HG03565 (cell line): ENCODE data around the gene SLC2A4.
A peak's percentile ranks its signal among the peaks of the same experiment; 100 is the strongest.

Experiments
- ATAC-seq: cut with Tn5 transposase; IDR thresholded peaks from one replicate; pipeline ENCODE4 v1.9.1; 2021; ENCODE audit warnings: mild to moderate bottlenecking, moderate library complexity; ENCODE audit not compliant: unreplicated experiment

SLC2A4 gene

DNA sequence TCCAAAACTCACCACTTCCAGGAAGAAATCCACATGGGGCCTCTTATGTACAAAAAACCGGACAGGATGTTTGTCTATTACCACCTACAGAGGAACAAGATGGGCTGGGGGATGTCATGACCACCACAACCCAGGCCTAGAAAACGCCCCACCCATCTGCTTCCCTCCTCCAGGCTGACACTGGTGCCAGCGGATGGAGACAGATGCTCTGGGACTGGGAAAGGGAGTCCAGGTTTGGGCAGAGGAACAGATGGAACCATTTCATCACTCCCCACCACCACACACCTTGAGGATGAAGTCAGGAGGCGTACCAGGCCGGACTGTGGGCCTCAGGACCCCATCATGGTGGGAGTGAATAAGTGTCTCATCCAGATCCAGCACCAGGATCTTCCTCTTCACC lies 34.7 kb upstream of the SLC2A4 start:
- ATAC-seq = no peak

DNA sequence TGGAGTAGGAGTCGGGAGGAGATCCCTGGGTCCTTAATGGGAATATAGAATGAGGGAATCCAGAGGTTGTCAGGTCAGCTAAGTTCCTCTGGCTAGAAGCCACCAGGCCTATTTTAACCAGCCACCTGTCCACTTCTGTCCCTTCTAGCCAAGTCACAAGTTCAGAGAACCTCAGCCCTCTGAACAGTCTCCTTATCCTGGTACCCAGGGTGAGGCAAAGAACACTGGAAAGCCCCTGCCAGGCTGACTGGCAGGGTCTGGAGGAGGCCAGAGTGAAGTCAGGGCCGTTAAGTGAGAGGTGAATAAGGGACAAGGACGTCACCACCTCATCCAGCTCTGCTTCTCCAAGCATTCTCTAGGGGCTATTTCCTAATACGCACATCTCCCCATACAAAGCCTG lies 32.7 kb upstream of the SLC2A4 start:
- no peak for ATAC-seq

DNA sequence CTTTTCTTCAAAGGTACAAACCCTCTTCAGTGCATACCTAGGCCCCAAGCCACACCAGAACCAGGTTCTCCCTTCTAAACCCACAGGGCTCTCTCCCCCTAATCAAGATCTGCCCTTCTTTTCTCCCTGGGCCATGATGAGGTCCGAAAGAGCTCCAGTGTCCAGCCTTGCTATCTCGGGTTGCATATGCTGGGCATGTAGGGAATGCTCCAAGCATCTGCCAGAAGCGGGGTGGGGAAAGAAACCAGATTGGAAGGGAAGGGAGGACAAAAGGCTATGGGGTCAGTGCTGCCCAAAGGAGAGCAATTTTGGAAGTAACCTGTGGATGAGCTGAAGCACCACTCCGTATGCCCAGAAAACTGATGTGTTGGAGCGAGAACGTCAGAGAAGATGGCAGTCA lies 32.3 kb upstream of the SLC2A4 start:
- no peak for ATAC-seq

DNA sequence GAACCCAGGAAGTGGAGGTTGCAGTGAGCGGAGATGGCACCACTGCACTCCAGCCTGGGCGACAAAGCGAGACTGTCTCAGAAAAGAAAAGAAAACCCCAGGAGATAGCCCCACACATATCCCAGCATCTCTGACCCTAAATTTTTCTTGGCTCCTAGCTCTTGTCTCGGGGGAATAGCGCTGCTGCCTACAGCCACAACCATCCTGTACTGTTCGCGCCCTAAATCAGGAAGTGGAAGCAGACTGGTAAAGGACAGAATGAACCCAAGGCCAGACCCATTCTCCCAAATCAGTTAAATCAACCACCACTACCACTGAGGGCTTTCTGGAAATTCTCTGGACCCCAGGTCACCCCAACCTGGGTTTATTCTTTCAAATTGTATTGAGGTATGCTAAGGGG lies 31.7 kb upstream of the SLC2A4 start:
- ATAC-seq = no peak

DNA sequence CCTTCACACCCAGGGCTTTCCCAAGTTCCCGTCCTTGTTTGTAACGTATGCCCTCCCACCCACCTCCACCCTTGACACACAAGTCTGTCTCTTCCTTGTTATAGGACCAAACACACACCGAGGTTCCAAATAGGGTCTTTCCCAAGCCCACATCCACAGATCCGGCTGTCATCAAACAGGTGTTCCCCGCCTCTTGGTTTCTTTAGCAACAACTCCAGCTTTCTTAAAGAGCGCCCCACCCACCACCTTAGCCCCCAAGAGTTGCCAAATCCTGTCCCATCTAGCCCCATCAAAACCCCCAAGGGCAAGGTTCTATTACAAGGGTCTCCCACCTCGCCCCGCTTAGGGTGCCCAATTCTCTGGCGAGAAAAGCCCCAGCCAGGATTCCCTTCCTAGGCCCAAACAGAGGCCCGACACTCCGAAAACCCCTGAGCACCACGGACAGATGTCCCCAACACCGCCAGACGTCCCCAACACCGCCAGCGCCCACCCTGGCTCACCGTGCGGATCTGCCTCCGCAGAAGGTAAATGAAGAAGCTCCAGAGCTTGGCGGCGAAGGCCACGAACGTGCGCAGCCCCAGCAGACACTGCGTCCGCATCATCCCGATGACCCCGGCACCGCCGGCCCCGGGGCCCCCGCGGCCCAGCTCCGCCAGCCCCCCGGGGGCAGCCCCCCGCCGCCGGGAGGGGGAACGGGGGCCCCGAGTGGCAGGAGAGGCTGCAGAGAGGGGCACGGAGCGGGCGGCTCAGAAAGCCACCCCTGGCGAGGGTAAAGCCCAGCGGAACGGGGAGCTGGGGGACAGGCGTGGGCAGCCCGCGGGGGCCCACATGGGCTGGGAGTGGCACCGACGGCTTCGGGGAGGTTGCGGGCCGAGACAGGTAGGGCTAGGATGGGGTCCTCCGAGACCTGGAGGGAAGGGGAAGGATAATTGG lies 30.6 kb upstream of the SLC2A4 start:
- ATAC-seq = peak; percentile 1

DNA sequence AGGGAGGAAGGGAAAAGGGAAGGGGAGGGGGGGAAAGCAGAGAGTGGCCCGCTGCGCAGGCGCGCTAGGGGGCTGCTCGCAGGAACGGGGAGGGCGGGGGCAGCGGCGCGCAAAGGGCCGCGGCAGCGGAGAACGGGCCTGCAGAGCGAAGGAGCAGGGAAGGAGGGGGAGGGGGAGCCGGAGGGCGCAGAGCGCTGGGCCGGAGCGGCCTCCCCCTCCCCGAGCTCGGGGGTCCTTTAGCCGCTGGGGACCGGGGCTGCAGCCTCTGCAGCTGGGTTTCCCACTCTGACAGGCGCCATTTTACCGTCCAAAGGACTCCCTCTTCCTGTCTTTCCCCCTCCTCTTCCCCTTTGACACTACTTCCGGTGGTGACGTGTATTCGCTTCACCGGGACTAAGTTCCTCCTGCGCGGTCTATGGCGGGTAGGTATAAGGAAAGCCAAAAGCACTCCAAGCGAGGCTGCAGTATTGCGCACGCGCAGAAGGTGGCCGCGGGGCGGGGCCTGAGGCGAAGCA lies 29.8 kb upstream of the SLC2A4 start, which contains the start of gene CTDNEP1:
TSS of gene CTDNEP1 (minus strand) at position 74 of the 515 bp plus-strand sequence. CDS start 438 bp downstream, outside the sequence.
- ATAC-seq = peak; percentile 74

DNA sequence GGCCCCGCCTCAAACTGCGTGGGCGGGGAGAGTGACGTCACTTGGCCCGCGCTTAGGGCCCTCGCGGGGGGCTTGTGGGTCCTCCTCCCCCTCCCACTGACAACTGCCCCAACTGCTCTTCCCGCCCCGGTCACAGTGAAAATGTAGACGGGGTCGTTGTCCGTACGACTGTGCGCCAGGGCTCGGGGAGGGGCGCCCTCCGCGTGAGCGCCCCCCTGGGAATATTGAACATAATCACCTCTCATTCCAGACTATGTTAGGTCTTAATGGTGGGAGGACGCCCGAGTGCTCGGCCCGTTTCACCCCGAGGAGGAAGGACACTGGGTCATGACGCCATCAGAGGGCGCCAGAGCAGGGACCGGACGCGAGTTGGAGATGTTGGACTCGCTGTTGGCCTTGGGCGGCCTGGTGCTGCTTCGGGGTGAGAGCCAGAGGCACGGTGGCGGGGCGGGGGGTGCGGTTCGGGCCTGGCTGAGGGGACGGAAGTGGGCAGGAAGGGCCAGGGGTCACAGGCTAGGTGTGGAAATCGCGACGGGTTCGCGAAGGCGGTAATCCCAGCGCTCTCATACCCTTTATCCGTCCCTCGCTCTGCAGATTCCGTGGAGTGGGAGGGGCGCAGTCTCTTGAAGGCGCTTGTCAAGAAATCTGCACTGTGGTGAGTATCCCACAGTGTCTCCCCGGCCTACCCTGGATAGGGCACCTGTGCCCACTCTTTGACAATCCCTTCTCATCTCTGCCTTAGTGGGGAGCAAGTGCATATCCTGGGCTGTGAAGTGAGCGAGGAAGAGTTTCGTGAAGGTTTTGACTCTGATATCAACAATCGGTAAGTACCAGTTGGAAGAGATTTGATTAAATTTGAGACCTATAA lies 29.1 kb upstream of the SLC2A4 start, which contains the start of gene ELP5:
TSS of gene ELP5 (plus strand) at position 40 of the 868 bp plus-strand sequence. CDS start at position 376, 336 bp downstream.
- peak; percentile 35 for ATAC-seq

DNA sequence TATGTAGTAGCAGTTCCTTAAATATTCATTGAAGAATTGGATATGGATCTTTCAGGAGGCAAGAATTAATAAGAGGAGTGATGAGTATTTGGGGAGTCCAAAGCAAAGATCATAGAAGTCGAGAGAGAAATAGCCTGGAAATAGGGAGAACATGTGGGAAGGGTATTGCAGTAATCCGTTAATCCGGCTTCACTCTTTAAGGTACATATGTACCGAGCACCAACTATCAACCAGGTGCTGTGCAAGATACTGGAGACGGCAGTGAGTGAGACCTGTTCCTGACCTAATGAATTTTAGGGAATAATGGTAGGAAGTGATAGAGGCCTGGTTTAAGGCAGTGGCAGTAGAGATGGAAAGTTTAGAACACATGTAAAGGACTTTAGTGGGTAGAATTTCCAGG lies 28.4 kb upstream of the SLC2A4 start:
- no peak for ATAC-seq

DNA sequence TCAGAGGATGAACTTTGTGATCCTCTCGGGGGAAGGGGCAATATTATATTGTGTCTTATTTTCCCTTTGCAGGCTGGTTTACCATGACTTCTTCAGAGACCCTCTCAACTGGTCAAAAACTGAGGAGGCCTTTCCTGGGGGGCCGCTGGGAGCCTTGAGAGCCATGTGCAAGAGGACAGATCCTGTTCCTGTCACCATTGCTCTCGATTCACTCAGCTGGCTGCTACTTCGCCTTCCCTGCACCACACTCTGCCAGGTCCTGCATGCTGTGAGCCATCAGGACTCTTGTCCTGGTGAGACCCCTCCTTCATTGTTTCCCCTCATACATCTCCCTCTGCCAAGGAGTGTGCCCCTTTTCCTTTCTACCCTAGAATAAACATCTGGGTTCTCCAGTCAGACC lies 27.0 kb upstream of the SLC2A4 start:
- no peak for ATAC-seq

DNA sequence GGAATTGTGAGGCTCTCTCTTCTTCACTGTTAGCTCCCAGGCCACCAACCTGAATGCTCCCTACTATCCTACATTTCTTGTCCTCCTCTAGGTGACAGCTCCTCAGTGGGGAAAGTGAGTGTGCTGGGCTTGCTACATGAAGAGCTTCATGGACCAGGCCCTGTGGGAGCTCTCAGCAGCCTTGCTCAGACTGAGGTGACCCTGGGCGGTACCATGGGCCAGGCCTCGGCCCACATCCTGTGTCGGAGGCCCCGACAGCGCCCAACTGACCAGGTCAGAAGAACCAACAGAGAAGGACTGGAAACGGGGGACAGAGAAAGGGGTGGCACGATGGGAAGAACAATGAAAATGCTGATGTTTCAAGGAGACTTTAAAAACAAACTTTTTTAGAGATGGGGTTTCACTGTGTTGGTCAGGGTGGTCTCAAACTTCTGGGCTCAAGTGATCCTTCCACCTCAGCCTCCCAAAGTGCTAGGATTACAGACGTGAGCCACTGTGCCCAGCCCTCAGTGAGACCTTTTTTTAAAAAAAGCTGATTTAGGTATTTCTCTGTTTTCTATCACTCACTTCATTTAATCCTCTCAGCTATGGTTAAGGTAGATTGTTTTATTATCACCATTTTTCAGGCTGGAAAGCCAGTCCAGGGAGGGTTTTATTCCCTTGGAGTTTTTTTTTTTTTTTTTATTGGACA lies 24.6 kb upstream of the SLC2A4 start:
- ATAC-seq = no peak

DNA sequence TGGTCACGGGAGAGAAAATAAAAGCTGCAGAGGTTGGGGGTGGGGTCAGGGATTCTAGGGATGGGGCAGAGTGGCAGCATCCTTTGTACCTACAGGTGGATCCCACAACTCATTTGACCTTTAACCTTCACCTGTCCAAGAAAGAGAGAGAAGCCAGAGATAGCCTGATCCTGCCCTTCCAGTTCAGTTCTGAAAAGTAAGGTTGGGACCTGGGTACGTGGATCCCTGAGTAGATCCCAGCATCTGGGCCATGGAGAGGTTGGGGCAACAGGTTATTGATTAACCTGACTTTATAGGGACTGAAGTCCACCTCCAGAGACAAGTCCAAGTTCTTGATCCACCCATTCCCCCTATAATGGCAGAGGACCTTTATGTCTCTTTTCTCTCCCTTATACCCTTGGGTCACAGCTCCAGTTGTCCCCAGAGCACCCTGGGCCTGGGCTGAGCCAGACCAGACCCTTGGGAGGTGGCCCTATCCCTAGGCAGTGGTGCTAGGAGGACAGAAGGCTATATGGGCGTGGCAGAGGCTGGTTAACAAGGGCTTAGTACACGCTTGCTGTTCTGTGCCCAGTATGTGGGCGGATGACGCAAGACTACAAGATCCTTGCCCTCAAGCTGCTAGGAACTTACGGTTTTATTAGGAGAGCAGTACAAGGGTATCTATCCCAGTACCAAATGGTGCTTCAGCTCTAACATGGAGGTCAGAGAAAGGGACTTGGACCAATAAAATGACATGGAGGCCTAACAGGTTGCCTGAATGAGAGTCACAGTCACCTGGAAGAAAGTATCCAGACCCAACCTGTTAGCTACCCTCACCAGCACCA lies 22.6 kb upstream of the SLC2A4 start:
- no peak for ATAC-seq

DNA sequence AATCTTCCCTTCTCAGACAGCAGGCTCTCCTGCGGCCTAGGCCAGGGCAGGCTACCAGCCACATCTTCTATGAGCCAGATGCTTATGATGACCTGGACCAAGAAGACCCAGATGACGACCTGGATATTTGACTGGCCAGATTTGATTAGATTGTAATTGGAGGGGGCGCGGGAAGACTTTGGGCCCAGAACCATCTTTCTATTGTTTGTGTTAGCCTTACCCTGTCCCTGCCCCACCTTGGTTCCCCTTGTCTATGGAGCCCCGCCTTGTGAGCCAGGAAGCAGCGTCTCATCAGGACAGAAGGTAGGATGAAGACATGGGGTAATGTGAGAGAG lies 22.0 kb upstream of the SLC2A4 start:
- no peak for ATAC-seq

DNA sequence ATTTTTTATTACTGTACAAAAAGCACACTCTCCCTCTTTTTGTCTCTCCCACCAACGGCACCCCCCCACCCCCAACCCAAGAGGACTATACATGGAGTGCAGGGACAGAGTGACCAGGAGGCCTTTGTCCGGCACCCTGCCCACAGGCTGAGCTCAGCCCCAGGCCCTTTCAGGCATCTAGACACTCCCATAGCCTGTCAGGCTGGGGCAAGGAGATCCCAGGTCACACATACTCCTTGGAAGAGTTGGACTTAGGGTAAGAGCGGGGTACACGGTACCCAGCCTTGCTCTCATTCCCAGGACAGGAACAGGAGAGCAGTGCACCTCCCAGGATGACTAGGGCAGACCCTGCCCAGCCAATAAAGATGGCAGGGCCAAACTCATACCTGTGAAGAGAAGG lies 21.4 kb upstream of the SLC2A4 start:
- no peak for ATAC-seq

DNA sequence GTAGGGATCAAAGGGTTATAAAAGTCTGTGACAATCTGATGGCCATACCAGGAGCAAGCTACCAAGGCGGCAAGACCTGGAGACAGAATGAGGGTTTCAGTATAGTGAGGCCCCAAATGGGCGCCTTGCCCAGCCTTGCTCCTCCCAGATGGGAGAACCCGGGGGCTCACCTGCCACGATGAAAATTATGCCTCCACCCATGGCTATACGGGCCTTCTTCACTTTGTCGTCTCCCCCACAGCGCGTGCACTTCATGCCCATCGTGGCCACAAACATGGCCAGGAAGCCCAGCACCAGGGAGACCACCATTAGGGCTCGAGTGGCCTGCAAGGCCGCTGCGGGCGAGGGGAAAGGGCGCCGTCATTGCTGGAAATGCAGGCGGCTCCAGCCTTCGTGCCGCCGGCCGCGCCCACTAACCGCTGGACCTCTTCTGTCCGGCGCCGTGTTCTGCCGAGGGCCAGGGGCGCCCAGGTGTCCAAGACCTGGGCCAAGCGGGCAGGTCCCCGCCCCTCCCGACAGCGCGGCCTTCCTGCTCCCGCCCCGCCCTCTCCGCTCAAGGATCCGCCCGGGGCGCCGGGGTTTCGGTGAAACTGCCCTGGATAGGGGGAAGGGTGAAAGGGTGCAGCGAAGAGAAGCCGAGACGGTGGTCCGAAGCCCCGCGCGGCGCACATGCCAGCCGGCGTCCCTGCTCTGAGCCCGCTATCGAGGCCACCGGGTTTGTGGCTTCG lies 20.7 kb upstream of the SLC2A4 start:
- ATAC-seq = no peak

DNA sequence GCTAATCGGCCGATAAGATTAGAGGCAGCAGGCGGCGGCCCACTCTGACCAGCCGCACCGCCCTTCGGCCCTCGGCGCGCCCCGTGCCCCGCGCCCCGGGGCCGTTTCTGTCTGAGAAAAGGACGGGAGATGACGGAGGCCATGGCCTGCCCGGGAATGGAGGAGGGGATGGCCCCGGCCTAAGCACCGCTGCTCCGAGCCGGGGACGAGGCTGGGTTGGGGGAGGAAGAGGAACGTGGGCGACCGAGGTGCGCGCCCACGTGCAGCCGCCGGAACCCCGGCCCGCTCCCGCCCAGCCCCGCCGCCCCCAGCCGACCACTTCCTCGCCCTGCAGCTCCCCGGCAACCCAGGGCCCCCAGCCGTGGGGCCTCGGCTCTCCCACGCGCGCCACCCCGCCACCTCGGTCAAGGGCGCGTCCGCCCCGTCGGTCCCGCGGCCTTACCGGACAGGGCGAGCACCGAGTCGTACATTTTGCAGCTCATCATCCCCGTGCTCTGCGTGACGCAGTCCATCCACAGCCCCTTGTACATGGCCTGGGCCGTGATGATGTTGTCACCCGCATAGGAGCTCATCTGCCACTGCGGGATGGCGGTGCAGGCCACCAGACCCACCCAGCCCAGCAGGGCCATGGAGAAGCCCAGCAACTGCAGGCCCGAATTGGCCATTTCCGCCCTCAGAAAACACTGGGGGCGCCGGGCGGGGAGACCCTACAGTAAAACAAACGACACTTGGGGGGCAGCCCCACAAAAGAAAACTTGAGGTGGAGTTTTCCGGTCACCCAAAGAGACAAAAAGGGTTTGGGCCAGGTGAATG lies 19.9 kb upstream of the SLC2A4 start:
- no peak for ATAC-seq

DNA sequence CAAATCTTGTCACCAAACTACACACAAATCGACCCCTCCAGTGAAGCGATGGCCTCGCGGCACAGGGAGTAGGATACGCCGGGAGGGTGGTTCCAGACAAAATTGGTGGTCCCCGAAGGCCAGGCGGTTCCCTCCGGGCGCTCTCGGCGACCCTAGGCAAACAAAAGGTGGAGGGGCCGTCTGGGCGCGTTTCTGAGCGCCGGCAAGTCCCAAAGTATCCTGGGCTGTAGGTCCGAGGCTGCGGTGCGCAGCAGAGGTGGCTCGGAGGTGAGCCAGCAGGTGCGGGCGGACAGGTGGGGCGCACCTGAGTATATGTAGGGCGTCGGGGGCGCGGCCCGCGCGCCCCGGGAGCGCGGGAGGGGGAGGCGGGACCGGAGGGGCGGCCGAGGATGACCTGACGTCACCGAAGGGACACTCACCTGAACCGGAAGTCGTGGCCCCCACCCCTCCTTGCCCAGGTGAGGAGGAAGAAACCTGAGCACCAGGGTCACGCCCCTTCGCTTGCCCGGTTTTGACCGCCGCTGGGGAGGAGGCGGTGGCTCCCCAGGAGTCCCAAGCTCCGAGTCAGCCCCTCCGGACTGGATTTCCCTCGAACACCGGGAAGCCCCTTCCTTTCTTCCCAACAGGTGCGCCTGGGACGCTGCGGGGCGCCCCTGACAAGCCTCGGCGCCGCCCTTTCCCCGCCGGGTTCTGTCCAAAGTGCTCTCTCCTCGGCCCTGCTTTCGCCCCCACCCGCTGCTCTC lies 19.2 kb upstream of the SLC2A4 start, which contains the start of gene CLDN7:
TSS of gene CLDN7 (minus strand) at position 287 of the 743 bp plus-strand sequence. CDS start 435 bp downstream, outside the sequence.
- no peak for ATAC-seq

DNA sequence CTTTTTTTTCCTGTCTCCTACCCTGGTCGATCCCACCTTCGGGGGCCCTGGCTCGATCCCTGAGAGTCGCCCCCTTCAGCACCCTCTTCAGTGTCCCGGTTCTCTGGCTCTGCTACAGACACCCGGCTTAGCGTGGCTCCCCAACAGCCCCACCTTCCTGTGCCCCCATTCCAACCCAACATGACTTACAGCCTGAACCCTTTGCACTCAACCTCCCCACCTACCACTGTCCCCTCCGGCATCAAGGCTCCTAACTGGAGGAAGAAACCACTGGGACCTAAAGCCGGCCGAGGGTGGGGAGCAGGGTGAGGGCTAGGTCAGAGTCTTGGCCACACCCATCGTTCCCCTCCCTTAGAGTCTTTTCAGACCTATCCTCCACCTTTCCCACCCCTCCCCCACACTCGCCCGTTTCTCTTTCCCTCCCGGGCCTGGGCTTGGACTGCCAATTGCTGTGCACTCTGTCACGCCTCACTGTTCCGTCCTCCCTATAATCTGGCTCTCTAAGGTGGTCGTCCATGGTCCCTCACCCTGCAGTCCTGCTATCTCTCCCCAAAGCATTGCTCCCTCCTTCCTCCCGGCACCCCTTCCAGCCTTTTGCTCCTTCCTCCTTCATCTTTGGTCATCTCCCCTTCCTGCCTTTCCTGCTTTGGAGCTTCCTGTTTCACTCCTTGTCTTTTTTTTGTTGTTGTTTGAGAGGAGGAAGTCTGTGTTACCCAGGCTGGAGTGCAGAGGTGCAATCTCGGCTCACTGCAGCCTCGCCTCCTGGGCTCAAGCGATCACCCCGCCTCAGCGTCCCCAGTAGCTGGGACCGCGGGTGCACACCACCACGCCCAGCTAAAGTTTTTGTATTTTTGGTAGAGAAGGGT lies 18.4 kb upstream of the SLC2A4 start:
- no peak for ATAC-seq
